IPS-15b (cell line): ENCODE data around the gene FBXW10.
A peak's percentile ranks its signal among the peaks of the same experiment; 100 is the strongest.
"Not testable (repeated sequence)": the region's sequence is repeated elsewhere in the genome, so short reads cannot be mapped to it uniquely, and the experiment has no call there.

ENCODE experiments used
- H3K27me3 ChIP-seq: one replicate; pipeline ENCODE4 v1.6.1; 2013; ENCODE audit warnings: low read length; ENCODE audit not compliant: control insufficient read depth, insufficient read depth
- H3K36me3 ChIP-seq: one replicate; pipeline ENCODE4 v1.6.1; 2013; ENCODE audit warnings: low read length; ENCODE audit not compliant: control insufficient read depth, insufficient read depth
- H3K4me1 ChIP-seq: one replicate; pipeline ENCODE4 v1.6.1; 2013; ENCODE audit warnings: mild to moderate bottlenecking, low read length; ENCODE audit not compliant: control insufficient read depth, insufficient read depth
- H3K4me3 ChIP-seq: one replicate; pipeline ENCODE4 v1.5.1; 2013; ENCODE audit warnings: low read depth, low read length
- H3K9ac ChIP-seq: one replicate; pipeline ENCODE4 v1.6.1; 2013; ENCODE audit warnings: low read depth, mild to moderate bottlenecking, low read length
- H3K9me3 ChIP-seq: one replicate; pipeline ENCODE4 v1.6.1; 2013; ENCODE audit warnings: mild to moderate bottlenecking, low read length; ENCODE audit not compliant: control insufficient read depth, insufficient read depth

Gene FBXW10

GRCh38 chr17:18758344-18758743, 14.5 kb downstream of the FBXW10 start:
- not testable (repeated sequence) for H3K27me3 ChIP-seq, H3K36me3 ChIP-seq, H3K4me3 ChIP-seq, H3K4me1 ChIP-seq, H3K9ac ChIP-seq, H3K9me3 ChIP-seq

GRCh38 chr17:18760221-18760620, 16.4 kb downstream of the FBXW10 start:
- not testable (repeated sequence) for H3K36me3 ChIP-seq, H3K27me3 ChIP-seq, H3K9me3 ChIP-seq, H3K9ac ChIP-seq, H3K4me3 ChIP-seq, H3K4me1 ChIP-seq

GRCh38 chr17:18770572-18770971, 26.7 kb downstream of the FBXW10 start:
- H3K4me3 ChIP-seq, H3K9ac ChIP-seq, H3K27me3 ChIP-seq, H3K36me3 ChIP-seq, H3K4me1 ChIP-seq, H3K9me3 ChIP-seq: not testable (repeated sequence)

- not testable (repeated sequence) for H3K9ac ChIP-seq, H3K36me3 ChIP-seq, H3K27me3 ChIP-seq, H3K4me3 ChIP-seq, H3K4me1 ChIP-seq, H3K9me3 ChIP-seq
Measured at GRCh38 chr17:18771066-18771465, 27.2 kb downstream of the FBXW10 start.

GRCh38 chr17:18772471-18772870, 28.6 kb downstream of the FBXW10 start:
- H3K36me3 ChIP-seq = no peaks in the 10 kb centered on the region
- H3K9me3 ChIP-seq = no peaks in the 10 kb centered on the region
- no peaks in the 10 kb centered on the region for H3K27me3 ChIP-seq
- H3K4me1 ChIP-seq = no peaks in the 10 kb centered on the region
- H3K9ac ChIP-seq = no peak overlapping the region
- H3K4me3 ChIP-seq = no peak overlapping the region

- not testable (repeated sequence) for H3K36me3 ChIP-seq, H3K4me1 ChIP-seq, H3K27me3 ChIP-seq, H3K9me3 ChIP-seq
- Histone ChIP-seq H3K9ac (peak within 1 kb of the TSS; percentile 70), H3K4me3 (peak within 1 kb of the TSS; percentile 45)
Measured at GRCh38 chr17:18780991-18781718, 37.3 kb downstream of the FBXW10 start, which contains the start of gene TVP23B. TVP23B (plus strand) TSS chr17:18781183; CDS start chr17:18781294, 111 bp downstream.

- not testable (repeated sequence) for H3K36me3 ChIP-seq, H3K9ac ChIP-seq, H3K27me3 ChIP-seq, H3K9me3 ChIP-seq, H3K4me1 ChIP-seq
- H3K4me3 ChIP-seq = peak overlapping the region; percentile 45
Measured at GRCh38 chr17:18781805-18782204, 38.0 kb downstream of the FBXW10 start.

- not testable (repeated sequence) for H3K4me3 ChIP-seq, H3K9ac ChIP-seq, H3K9me3 ChIP-seq, H3K27me3 ChIP-seq, H3K36me3 ChIP-seq, H3K4me1 ChIP-seq
Measured at GRCh38 chr17:18785933-18786332, 42.1 kb downstream of the FBXW10 start.

GRCh38 chr17:18786890-18787289, 43.0 kb downstream of the FBXW10 start:
- not testable (repeated sequence) for H3K4me1 ChIP-seq, H3K27me3 ChIP-seq, H3K36me3 ChIP-seq, H3K4me3 ChIP-seq, H3K9me3 ChIP-seq, H3K9ac ChIP-seq

- H3K27me3 ChIP-seq, H3K4me1 ChIP-seq, H3K9me3 ChIP-seq, H3K36me3 ChIP-seq, H3K9ac ChIP-seq, H3K4me3 ChIP-seq: not testable (repeated sequence)
Measured at GRCh38 chr17:18791402-18791801, 47.5 kb downstream of the FBXW10 start.

- H3K36me3 ChIP-seq, H3K9ac ChIP-seq, H3K4me3 ChIP-seq, H3K9me3 ChIP-seq, H3K27me3 ChIP-seq, H3K4me1 ChIP-seq: not testable (repeated sequence)
Measured at GRCh38 chr17:18794841-18795240, 51.0 kb downstream of the FBXW10 start.

- not testable (repeated sequence) for H3K4me1 ChIP-seq, H3K36me3 ChIP-seq, H3K27me3 ChIP-seq, H3K9me3 ChIP-seq, H3K4me3 ChIP-seq, H3K9ac ChIP-seq
Measured at GRCh38 chr17:18796887-18797286, 53.0 kb downstream of the FBXW10 start.
